HG03064 (cell line): ENCODE measurements around the gene PCID2.

ENCODE experiments used
- ATAC-seq: cut with Tn5 transposase; IDR thresholded peaks from one replicate; pipeline ENCODE4 v1.9.1; 2021; ENCODE audit warnings: low read depth; ENCODE audit not compliant: unreplicated experiment

PCID2 gene

GRCh38 chr13:113135281-113135760, 73.1 kb downstream of the PCID2 start:
- no peak for ATAC-seq

GRCh38 chr13:113129921-113130750, 78.3 kb downstream of the PCID2 start:
- ATAC-seq = no peak

GRCh38 chr13:113129480-113129879, 79.0 kb downstream of the PCID2 start:
- ATAC-seq = no peak
